HG03342 (cell line): ENCODE results near the gene SASS6.
A peak's percentile ranks its signal among the peaks of the same experiment; 100 is the strongest.

Experiments used
- ATAC-seq: cut with Tn5 transposase; IDR thresholded peaks from one replicate; pipeline ENCODE4 v1.9.1; 2021; ENCODE audit warnings: mild to moderate bottlenecking, moderate library complexity; ENCODE audit not compliant: unreplicated experiment

The SASS6 gene, protein sequence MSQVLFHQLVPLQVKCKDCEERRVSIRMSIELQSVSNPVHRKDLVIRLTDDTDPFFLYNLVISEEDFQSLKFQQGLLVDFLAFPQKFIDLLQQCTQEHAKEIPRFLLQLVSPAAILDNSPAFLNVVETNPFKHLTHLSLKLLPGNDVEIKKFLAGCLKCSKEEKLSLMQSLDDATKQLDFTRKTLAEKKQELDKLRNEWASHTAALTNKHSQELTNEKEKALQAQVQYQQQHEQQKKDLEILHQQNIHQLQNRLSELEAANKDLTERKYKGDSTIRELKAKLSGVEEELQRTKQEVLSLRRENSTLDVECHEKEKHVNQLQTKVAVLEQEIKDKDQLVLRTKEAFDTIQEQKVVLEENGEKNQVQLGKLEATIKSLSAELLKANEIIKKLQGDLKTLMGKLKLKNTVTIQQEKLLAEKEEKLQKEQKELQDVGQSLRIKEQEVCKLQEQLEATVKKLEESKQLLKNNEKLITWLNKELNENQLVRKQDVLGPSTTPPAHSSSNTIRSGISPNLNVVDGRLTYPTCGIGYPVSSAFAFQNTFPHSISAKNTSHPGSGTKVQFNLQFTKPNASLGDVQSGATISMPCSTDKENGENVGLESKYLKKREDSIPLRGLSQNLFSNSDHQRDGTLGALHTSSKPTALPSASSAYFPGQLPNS

DNA sequence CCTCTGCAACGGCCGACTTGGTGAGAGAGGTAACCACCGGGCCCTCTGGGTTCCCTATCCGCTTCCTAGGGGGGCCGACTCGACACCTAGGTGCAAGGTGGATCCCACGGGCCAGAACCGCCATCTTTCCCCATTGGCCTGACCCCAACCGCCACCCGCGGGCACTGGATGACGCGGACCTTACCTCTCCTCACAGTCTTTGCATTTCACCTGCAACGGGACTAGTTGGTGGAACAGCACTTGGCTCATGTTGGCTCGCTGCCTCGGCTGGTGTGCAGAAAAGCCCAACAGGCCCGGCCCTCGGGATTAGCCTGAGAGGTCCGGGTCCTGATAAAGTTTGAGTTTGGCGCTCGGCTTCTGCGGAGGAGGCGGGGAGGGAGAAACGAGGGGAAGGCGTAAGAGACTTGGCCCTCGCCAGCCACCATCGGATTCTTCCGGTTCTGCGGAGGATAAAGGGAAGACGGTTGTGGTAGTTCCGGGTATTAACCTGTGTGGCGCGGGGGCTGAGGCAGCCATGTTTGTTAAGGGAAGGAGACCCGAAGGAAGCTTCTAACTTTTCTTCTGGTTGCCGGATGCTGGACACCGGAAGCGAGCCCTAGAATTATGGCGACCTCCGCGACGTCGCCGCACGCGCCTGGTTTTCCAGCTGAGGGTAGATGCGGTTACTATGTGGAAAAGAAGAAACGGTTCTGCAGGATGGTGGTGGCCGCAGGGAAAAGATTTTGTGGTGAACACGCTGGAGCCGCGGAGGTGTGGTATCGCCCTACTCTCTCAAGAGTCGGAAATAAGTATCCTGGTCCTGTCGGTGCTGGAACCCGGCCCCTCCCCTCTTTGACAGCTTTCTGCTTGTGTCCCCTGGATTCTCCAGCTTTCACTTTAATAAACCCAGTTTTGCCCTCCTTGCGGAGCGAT, at the start of gene SASS6, which contains the start of gene TRMT13:
SASS6 (minus strand) TSS at position 365 of the 912 bp plus-strand sequence; CDS start at position 249, 116 bp downstream.
TRMT13 (plus strand) TSS at position 598 of the 912 bp plus-strand sequence; CDS start at position 604, 6 bp downstream.
- peak; percentile 90 for ATAC-seq

DNA sequence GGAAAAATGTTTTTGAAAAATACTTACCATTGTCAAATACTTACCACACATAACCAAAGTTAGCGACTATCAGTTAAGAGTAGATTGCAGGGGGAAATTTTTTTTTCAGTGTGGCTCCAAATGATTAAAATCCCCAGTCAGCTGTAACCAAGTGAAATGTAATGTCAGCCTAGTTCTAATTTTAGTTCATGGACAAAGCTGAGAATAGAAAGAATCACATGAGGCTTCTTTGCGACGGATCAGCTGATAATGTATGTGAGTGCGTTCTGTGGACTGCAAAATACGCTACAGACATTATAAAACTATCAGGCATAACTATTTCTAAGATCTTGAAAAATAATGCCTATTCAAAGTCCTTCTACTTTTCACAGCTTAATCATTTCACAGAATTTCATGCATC, 45.4 kb upstream of the SASS6 start, which contains the start of gene LRRC39:
LRRC39 (minus strand) TSS at position 166 of the 400 bp plus-strand sequence. CDS start 9,740 bp downstream, outside the sequence.
- ATAC-seq, result no peak

DNA sequence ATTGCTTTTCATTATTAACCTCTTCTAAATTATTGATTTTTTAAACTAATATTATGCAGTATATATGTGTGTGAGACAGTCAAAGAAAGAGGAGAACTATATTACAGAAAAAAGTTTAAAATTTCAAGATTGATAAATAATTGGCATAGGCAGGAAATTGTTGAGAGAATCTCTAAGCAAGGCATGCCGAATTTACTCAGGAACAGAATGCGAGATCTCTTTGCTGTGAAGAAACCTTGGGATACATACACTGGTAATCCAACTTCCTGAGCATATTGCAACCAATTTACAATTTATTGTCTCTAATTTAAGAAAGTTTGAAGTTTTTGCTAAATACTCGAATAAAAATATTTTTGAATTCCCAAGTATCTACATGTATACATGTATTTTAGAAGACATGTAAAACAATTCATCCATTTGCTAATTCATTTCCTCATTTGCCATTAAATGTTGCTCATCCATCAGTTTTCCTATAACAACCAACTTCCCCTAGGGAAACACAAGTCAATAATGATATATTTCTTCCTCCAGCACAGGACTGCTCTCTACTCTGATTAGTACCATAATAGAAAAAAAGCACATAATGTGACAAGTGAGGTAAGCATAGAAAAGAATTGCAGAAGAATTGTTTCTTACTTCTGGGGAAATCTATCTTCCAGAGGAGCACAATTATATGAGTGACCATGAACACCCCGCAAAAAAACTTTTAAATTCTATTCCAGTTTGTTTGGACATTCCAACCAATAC, 44.7 kb upstream of the SASS6 start:
- ATAC-seq, result no peak

DNA sequence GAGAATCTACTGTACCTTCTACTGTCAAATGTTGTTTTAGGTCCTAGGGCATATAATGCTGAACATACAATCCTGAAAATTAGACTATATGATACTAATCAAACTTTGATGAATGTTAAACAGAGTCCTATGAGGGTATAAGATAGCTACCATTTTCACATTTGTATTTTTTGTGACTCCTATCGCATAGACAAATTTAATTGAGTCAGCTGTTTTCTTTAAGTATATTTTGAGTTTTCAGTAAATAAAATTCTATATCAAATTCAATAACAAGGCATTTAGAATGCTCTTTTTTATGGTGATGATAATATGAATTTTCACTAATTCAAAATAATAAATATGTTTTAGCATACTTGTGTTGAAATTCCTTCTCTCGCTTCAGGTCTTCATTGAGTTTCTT, 35.3 kb upstream of the SASS6 start:
- no peak for ATAC-seq

DNA sequence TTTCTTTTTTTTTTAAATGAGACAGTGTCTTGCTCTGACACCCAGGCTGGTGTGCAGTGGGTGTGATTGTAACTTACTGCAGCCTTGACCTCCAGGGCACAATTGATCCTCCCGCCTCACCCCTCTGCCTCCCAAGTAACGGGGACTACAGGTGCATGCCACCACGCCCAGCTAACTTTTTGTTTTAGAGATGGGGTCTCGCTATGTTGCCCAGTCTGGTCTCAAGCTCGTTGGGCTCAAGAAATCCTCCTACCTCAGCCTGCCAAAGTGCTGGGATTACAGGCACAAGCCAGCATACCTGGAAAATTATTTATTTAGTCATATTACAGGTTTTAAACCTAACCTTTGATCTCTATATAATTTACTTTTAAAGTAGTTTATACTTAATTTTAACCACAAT, 32.0 kb upstream of the SASS6 start:
- no peak for ATAC-seq

DNA sequence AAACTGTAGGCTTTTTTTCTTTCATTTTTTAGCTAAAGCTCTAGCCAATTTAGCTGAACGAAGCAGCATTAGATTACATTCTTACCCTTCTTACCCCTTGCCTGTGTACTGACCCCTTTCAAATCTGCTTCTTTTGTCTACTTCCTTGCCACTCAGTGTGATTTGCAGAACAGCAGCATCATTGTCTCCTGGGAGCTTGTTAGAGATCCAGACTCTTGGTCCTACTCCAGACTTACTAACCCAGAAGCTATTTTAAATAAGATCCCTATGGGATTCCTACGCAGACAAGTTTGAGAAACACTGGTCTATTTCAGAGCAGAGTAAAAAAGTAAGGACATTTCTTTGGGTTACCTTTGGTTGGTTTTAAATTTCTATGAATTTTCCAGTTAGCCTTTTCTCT, 31.5 kb upstream of the SASS6 start:
- ATAC-seq, result no peak

DNA sequence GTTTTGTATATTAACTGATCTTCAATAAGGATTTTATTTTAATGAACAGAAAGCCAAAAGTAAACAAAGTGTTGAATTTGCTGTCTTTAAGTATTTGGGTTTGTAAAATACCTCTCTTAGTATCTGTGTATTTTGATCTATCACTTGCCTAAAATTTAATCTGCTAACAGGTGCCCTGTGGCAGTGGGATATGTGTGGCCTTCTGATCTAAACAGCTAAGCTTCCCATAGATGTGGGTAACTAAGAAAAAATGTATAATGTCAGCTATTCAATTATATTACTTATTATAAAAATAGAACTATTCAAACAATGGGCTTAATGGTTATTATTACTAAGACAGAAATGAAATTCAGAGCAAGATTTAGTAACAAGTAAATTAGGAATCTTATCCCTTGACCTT, 30.2 kb upstream of the SASS6 start:
- no peak for ATAC-seq

DNA sequence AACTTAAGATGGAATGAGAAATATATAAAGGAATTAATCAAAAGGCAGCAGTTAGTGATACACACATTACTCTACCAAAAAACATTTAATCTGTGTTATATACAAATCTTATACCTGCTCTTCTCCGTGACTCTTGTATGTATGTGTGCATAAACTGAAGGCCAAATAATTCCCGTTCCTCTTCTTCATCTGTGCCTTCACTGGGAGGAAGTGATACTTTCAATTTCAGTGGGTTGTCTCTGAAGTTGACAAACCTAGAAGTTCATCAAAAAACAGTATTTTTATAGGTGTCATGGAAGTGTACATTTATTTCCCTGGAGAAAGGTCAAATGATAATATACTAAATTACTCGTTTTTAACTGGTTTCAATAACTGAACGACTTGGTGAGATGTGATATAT, 19.5 kb upstream of the SASS6 start:
- ATAC-seq, result peak; percentile 83

DNA sequence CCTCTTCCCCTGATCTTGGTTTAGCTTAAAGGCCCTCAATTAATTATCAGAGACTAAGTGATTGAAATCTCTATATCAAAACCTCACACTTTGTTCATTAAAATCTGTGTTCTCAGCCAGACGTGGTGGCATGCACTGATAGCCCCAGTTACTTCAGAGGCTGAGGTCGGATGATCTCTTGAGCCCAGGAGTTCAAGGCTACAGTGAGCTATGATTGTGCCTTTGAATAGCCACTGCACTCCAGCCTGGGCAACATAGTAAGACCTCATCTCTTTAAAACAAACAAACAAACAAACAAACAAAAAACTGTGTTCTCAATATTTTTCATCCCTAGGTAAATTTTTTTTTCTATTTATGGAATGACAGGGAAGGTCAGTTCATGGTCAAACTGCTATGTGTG, 18.9 kb upstream of the SASS6 start:
- ATAC-seq, result no peak

DNA sequence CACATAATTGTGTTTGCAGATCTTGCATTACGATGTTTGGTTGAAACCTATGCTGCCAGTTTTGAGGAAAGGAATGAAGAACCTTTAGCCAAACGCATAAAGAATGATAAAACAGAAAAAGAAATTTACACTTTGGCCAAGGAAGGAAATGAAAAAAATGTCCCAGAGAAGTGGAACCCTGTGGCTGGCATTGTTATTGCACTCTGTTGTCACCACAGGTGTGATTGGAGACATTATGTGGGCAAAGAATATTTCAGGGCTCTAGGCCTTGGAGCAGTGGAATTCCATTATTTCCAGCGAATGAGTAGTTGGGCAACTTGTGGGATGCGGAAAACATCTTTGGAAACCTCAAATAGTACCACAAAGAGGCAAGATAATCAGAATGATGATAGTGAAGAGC, 15.1 kb upstream of the SASS6 start:
- no peak for ATAC-seq

DNA sequence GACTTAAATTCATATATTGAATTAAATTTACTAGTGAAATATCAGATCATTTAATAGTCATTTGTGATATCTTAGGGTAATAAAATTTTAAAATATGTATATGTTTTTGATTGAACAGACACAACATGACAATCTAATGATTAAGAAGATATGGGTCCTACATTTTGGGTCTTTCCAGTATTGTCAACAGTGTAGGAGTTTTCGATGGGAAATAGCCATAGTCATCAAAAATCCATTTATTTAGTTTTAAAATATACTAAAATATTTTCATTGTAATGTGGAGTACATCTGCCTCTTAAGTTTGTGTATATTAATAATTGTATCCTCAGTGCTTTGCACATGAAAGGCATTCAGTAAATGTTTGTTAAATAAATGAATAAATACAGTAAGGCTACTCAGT, 14.2 kb upstream of the SASS6 start:
- ATAC-seq, result no peak

DNA sequence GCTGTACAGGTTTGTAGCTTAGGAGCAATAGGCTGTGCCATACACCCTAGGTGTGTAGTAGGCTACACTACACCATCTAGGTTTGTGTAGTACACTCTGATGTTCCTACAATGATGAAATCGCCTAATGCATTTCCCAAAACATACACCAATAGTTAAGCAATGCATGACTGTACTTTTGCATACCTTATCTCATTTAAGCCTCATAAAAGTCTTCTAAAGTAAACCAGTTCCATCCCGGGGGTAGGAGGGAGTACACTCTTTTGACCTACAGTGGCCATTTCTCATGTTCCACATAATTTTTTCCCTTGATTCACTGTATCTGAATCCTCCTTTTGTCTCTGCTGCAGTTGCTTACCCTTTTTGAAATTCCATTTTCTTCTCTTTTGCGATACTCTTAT, 12.4 kb upstream of the SASS6 start:
- no peak for ATAC-seq

DNA sequence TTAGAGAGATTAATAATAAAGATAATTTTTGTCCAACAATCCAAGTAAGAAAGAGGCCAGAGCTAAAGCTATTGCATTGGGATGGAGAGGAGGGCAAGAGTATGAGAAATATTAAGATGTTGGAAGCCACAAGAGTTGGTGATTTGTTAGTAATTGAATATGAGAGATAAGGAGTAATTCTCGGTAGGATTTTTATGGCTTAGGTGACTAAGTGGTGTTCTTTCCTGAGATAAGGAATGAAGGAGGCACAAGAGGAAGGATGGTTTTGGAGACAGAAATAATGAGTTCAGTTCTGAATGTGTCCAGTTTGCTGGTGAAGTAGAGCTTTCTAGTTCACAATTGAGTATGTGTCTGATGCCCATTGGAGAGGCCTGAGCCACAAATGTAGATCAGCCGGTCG, 9.6 kb upstream of the SASS6 start:
- no peak for ATAC-seq

DNA sequence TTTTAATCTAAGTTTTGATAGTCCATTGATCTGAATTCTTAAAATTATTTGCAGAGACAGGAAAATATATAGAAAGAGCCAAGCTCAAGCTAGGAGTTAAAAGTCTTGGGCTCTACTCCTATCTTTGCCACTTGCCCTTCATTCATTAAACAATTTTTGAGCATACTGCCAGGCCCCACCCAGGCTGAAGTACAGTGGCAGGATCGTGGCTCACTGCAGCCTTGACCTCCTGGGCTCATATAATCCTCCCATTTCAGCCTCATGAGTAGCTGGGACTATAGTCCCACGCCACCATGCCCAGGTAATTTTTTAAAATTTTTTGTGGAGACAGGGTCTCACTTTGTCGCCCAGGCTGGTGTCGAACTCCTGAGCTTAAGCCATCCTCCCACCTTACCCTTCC, 8.5 kb upstream of the SASS6 start:
- no peak for ATAC-seq

DNA sequence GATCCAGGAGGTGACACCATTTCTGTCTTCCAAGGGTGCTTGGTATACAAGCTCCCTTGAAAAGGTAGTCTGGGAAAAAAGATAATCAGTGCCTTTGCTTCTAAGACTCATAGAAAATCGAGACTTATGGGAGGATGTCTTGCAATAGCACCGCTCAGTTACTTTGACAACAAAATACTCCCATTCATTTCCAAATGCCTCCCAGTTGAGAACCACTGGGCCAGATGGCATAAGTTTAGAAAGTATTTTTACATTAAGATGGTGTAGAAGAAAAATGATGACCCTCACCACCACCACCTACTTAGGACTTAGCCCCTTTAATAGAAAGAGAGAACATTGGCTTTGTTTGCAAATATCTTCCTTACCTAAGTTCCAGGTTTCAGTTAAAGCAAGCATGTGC, 4.9 kb upstream of the SASS6 start:
- ATAC-seq, result no peak

DNA sequence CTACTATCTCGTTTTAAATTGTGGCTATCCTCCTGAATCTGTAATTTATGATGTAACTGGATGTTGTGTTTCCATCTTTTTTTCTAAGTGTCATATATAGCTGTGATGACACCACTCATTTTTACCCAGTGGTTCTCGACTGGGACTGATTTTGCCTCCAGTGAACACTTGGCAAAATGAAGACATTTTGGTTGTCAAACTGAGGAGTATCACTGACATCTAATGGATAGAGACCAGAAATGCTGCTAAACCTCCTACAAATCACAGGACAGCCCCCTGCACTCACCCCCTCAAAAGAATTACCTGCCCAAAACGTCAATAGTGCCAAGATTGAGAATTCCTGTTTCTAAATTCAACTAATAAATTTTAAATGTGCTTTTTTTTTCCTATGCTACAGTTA, 2.1 kb upstream of the SASS6 start:
- no peak for ATAC-seq

DNA sequence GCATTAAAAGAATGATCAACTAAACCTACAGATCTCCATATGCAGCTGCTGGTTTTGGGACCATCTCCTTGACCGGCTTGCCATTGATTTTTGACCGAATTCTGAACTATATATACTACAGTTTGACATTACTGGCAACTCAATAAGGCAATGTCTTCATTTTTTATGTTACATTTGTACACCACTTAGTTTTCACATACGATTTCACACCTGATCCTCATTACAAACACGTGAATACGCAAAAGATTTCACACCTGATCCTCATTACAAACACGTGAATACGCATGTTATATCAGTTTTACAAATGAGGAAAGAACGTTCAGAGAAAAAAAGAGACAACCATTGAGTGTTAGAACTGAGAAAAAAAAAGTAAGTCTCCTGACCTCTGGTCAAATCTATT, 1.1 kb downstream of the SASS6 start:
- no peak for ATAC-seq

DNA sequence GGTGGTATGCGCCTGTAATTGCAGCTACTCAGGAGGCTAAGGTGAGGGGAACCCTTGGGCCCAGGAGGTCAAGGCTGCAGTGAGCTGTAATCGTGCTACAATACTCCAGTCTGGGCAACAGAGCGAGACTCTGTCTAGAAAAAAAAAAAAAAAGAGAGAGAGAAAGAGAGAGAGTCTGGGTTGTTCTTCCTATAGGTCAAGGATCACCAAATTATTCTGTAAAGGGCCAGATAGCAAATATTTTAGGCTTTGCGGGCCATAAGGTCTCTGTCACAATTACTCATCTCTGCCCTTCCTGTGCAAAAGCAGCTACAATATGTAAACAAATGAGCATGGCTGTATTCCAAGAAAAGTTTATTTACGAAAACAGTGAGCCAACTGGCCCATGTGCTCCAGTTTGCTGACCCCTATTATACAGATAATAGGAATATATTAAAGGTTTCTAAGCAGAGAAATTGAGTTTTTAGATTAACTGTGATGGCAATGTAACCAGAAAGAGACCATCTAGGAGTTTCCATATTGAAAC, 2.1 kb downstream of the SASS6 start:
- no peak for ATAC-seq

DNA sequence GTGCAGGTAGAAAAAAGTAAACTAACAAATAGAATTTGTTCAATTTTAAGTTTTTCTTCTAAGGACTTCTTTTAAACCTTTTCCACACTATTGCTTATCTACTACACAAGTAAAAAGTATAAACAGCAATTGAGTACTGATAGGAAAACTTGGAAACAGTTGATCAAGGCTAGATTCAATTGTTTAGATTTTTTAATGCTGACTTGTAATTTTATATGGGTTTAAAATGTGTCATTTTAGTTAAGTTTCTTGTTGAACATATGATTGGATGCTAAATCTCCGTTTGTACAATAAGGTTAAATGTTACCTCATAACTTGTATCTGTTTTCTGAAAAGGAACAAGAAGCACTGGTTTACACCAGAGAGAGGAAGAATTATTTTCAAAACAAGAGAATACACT, 5.5 kb downstream of the SASS6 start:
- ATAC-seq, result no peak

DNA sequence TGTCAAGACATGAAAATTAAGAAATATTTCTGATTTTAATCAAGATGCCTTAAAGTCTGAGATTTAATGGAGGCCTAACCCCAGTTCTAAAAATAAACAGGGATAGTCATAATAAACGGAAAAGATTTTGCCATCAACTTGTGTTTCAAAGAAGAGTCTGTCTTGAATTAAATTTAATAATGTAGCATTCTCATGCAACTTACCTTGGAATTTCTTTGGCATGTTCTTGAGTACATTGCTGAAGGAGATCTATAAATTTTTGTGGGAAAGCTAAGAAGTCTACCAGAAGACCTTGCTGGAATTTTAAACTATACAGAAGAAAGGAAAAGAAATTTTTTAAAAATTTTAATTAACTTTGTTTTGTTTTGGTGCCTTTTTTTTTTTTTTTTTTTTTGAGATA, 10.6 kb downstream of the SASS6 start:
- no peak for ATAC-seq
